NCI-H2196 treated with DMSO at 0.1 percent for 48 hours (cell line): Measurements from ENCODE around the gene ENDOV.

Experiments
- DNase-seq: peaks from one replicate; lab custom pipeline; 2025; ENCODE audit not compliant: unreplicated experiment; lab: John Stamatoyannopoulos, UW

ENDOV gene

GRCh38 chr17:80430446-80431245 is 15.7 kb downstream of the ENDOV start:
- no peak for DNase-seq

DNA sequence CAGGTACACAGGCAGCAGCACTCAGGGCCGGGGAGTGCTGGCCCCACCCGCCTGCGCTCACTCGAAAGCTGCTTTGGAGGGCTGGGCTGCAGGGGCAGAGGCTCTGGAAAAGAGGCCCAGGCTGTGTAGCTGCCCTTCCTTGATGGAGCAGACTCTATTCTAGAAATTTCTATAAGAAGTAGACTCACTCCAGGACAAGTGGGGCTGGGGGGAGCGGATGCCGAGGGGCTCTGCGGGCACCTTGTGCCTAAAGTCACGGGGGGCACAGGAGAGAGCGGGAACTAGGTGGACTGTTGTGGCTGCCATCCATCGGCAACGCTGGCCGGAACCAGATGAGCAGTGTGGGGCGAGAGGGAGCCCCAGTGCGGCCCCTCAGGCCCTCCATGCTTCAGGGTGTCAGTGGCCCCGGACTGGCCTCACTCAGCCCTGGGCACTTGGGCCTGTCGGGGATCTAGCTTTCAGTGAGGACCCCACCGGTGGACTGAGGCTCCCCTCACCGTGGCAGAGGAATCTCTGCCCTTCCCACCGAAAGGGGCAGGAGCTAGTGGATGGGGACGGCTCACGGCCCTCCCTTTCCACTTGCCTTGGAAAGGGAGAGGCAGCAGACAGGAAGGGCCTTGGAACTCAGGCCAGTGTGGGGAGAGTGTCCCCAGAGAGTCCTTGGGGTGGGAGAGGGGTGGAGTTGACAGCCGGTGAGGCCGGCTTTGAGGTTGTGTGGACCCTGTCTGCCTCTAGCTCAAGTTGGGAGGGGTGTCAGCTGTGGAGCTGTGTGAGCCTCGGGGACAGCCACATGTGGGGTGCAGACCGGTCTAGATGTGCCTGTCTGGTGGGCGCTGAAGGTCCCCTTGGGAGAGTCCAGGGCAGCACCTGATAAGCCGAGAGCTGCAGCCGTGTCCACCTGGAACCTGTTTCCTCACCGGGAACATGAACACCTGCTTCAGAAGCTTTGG is 16.6 kb downstream of the ENDOV start:
- no peak for DNase-seq

- no peak for DNase-seq
Measured at GRCh38 chr17:80432350-80432955, 17.5 kb downstream of the ENDOV start.

- DNase-seq = no peak
Measured at GRCh38 chr17:80432961-80433550, 18.1 kb downstream of the ENDOV start.

- DNase-seq = no peak
Measured at GRCh38 chr17:80433916-80434666, 19.1 kb downstream of the ENDOV start.

GRCh38 chr17:80437532-80437931 is 22.6 kb downstream of the ENDOV start:
- DNase-seq = no peak

- DNase-seq = no peak
Measured at GRCh38 chr17:80438806-80439205, 23.8 kb downstream of the ENDOV start.

DNA sequence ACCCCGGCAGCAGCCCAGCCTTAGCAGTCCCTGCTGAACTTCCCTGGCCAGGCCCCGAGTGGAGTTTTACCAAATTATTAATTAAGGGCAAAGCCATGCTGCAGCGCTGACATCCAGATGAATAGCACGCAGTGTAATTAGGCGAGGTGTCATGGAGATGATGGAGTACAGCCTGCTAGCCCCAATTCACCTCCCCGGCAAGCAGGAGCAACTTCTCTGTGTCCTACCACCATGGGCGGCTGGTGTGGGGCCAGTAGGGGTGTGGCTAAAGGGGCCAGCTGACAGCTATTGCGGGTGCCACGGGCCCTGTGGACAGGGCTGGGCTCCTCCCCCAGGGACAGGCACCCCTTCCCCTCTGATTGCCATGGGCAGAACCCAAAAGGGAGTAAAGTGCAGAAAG is 24.5 kb downstream of the ENDOV start:
- DNase-seq = no peak

GRCh38 chr17:80441133-80441578 is 26.2 kb downstream of the ENDOV start:
- DNase-seq = no peak

DNA sequence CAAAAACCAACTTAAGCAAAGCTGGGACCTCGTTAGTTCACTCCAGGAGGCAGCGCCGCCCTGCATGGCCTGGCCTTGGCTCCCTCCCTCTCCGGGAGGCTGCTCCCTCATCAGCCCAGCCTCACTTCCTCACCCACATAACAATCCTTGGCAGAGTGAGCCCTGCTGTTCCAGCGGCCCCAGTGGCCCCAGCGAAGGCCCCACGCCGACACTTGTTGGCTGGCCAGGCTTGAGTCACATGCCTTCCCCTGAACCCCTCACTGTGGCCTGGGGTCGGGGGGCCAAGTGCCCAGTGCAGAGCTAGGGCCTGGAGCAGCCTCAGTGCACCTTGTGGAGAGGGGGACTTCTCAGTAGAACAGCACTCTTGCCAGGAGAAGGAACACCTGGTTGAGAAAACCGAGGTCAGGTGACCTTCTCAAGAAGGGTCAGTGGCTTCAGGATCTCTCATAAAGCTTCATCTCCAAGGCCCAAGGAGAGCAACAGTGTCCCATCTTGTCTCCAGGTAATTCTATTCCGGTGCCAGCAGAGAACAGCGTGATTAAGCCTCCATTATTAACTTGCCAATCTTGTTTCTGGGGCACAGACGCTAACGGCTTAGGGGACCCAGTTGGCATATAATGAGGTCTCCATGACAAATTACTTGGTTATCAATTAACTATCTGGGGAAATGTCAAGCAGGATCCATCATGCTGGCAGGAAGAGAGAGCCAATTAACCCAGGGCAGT is 26.8 kb downstream of the ENDOV start:
- no peak for DNase-seq

GRCh38 chr17:80442323-80442659 is 27.3 kb downstream of the ENDOV start:
- no peak for DNase-seq

DNA sequence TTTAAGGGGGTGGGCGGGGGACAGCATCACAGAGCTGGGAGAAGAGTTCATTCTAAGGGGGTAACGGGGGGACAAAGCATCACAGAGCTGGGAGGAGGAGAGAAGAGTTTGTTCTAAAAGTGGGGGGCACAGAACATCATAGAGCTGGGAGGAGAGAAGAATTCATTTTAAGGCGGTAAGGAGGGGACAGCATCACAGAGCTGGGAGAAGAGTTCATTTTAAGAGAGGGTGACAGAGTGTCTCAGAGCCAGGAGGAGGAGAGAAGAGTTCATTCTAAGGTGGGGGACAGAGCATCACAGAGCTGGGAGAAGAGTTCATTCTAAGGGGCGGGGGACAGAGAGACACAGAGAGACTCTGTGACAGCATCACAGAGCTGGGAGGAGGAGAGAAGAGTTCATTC is 27.8 kb downstream of the ENDOV start:
- no peak for DNase-seq

DNA sequence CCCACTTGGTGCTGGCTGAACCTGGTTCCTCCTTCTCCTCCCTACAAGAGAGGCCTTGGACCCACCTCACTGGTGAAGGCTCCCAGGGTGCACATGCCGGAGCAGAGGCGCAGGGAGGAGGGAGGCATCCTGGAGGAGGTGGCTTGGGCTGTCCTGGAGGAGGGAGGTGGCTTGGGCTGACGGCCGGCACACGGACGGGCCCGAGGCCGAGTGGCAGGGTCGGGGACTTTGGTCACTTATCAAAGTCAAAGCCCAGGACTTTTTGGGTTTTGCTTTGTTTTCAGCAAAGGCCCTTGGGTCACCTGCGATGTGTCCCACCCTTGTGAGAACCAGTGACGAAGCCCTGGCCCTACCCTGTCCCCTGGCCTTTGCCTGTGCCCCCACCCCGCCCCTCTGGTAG is 28.5 kb downstream of the ENDOV start:
- DNase-seq = no peak

DNA sequence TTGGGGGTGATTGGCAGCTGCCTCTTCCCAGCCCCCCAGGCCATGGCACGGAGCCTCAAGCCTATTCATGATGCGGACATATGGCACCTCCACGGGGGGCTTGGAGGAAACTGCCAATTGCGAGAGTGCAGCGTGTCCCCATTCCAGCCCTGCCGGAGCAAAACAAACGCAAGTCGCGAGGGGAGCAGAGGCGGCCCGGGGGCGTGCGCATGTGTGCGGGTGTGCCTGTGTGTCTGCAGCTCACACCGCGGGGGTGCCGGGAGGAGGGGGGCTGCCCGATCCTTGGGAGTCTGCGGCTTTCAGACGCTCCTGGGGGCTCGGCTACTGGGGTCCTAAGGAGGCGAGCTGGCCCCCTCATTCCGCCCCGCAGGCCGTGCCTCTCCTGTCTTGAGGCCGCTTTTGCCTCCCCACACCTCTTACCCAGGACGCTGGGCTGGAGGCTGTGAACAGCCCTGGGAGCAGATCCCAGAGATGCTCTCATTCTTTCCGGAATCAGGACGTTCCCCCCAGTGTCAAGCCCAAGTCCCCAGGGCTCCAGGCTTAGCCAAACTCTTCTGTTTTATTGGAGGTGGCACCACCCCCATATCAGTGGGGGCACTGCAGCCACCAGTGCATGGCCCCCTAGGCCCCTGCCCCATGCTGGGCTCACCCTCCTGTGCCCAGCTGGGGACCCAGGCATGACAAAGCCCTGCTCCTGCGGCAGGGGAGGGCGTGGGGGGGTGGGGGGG is 29.1 kb downstream of the ENDOV start:
- no peak for DNase-seq

- DNase-seq = no peak
Measured at GRCh38 chr17:80444644-80444979, 29.6 kb downstream of the ENDOV start.

DNA sequence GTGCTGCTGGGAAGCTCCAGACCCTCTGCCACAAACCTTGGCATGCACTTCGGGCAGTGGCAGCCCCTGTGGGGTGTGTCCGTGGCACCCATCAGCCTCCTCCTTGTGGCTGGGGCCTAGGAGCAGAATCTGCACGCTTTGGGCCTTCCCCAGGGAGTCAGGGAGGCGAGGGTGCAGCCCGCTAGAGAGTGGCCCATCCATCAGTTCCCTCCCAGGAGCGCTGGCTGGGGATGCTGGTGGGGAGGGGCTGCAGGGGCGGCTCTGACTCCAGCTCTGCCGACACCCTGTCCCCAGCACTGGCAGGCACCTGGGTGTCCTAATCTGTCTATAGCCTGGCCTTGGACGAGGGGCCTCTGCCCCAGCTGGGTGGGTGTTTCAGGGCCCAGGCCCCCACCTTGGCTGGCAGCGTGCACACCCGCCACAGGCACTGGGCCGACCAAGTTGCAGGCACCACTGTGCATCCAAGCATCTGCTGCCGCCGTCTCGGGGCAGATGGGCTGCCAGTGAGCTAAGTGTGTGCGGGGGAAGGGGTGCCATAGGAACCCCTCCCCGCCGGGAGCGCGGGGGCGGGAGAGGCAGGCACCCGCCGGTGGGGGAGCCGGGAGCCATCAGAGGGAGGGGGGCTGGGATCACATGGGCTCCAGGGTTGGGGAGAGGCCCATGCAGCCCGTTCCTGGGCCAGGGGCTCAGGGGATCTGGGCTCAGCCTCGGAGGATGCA is 30.2 kb downstream of the ENDOV start:
- no peak for DNase-seq

- DNase-seq = no peak
Measured at GRCh38 chr17:80445726-80446110, 30.8 kb downstream of the ENDOV start.

DNA sequence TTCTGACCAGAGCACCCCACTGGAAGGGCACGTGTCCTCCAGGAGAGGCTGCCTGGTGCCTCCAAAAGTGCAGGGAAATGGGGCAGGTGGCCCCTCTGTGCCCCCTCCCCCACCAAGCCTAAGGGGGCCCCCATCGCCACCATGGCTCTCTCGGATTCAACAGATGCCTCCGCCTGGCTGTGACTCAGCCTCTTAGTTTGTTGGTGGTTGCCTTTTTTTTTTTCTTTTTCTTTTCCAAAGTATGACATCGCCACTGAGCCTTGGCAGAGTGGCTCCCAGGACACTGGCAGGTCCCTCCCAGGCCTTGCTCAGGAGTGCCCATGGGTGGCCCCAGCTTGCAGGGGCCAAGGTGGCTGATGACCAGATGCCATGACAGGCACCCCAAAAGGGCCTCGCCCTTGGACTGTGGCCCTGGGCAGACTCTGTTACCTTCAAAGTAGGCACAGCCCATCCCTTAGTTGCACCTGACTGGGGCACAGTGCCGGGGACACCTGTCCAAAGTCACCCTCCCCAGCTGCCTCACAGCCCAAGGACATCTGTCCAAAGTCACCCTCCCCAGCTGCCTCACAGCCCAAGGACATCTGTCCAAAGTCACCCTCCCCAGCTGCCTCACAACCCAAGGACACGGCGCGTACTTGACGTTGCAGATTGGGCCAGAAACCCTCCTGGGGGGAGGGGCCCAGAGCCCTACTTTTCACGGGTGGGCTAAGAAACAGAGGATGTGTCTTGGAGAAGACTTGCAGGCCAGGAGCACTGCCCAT is 31.9 kb downstream of the ENDOV start:
- no peak for DNase-seq
